Fibroblast of mammary gland (primary cell): ENCODE measurements around the gene LRRC4C.
"Not testable (repeated sequence)": the region's sequence is repeated elsewhere in the genome, so short reads cannot be mapped to it uniquely, and the experiment has no call there.

Source experiments
- DNase-seq: peaks from one replicate; pipeline ENCODE4 v3.0.0-alpha.2; 2010; ENCODE audit warnings: low read depth
- H3K4me3 ChIP-seq: 2 replicates; pipeline ENCODE4 v1.5.1; 2011; ENCODE audit warnings: low read depth, mild to moderate bottlenecking, low read length, moderate library complexity; ENCODE audit not compliant: control insufficient read depth
- CTCF ChIP-seq: conservative IDR thresholded peaks from 2 replicates; pipeline ENCODE4 v1.5.1; 2011; ENCODE audit warnings: low read depth, low read length, inconsistent platforms; ENCODE audit not compliant: control insufficient read depth, insufficient read depth

Gene LRRC4C

DNA sequence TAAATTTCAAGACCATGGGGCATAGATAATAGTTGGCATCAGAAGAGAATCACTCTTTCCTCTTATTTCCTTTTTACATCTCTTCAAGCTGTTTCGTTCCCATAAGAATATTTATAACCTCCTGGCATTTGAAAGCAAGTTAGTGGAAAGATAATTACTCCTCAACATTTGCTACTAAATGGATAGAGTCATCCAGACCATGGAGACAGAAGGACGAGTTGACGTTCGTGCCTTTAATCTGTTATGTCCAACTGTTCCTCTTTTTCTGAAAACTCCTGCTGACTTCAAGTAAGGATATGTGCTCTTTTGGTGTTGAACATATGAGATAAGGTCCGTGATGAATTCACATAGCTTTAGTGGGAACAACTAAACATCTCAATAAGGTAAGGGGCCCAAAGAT lies 414.2 kb downstream of the LRRC4C start:
- H3K4me3 ChIP-seq, result no peak overlapping the region
- no peak for DNase-seq
- no peak for TF ChIP-seq CTCF

DNA sequence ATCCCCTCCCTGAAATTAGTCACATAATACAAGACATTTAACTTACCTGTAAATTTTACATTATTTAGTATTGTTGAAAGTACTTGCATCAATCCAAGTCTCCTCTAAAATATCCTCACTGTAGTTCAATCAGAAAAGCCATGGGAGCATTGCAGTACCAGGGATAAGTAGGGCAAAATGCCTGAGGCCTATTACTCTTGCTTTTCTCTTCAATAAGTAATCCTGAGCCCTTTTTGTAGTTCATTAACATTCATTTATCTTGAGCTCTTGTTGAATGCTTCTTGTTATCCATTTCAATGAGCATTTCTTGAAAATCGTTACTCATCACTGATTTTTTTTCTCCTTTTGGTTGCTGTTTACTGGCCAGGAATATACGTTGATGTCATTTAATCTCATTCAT lies 414.7 kb downstream of the LRRC4C start:
- no peak for TF ChIP-seq CTCF
- DNase-seq, result no peak

GRCh38 chr11:41042688-41043087 lies 416.8 kb downstream of the LRRC4C start:
- DNase-seq, result no peak
- TF ChIP-seq CTCF, result no peak
- H3K4me3 ChIP-seq, result no peak overlapping the region

More for the DNA sequence above, 414.7 kb downstream of the LRRC4C start:
- no peak overlapping the region for H3K4me3 ChIP-seq

DNA sequence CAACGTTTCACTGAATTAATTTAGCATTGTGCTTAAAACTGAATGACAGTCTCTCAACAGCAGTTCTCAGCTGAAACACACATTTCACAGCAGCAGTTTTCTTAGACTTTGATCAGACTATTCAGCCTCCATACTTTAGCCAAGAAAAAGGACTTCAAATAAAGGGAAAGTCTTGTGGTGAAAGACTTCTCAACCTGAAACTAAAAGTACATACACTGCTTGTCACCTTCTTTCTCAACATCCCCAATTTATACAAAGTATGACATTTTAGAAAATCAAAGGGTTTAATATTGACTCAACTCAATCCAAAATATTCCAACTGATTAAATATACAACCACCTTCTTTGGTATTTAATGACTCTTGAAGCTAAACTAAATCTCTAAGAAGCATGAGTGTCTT lies 419.0 kb downstream of the LRRC4C start:
- H3K4me3 ChIP-seq, result no peak overlapping the region
- no peak for TF ChIP-seq CTCF
- DNase-seq, result no peak

- no peak for TF ChIP-seq CTCF
- no peak for DNase-seq
- H3K4me3 ChIP-seq, result no peak overlapping the region
Measured at GRCh38 chr11:41039592-41039991, 419.9 kb downstream of the LRRC4C start.

DNA sequence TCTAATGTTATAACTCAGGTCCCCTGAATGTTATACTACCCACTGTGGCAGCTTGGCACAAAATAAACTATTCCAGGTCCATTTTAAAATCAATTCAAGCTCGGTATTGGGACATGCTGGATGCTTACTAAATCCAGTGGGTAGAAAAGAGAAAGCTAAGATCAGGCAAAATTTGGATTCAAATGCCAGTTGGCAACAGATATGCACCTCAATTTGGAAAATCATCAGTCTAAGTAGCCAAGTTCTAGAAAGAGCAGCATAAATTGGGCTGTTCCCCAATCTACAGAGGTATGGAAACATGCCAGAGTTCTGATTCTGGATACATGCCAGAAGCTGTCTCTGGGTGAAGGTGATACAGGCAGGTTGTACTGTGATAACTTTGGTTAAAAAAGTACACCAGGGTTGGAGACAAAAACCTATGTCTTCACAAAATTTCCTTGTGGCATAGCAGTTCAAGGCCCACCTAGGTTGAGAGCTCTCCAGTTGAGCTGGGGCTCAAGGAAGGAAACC lies 427.8 kb downstream of the LRRC4C start:
- TF ChIP-seq CTCF, result no peak
- DNase-seq, result no peak
- H3K4me3 ChIP-seq, result no peak overlapping the region

DNA sequence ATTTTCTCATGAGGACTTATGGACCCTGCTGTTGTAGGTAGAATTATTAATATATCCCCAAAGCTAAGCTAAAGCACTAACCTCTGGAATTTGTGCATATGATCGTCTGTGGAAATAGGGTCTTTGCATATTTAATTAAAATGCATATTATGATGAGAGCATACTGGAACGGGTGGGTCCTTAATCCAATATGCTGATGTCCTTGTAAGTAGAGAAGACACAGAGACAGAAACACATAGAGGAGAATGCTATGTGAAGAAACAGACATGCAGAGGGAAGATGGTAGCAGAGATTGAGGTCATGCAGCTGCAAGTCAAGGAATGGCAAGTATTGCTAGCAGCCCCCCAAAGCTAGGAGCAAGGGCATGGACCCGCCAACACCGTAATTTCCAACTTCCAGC lies 439.2 kb downstream of the LRRC4C start:
- no peak for TF ChIP-seq CTCF
- no peak overlapping the region for H3K4me3 ChIP-seq
- DNase-seq, result no peak

DNA sequence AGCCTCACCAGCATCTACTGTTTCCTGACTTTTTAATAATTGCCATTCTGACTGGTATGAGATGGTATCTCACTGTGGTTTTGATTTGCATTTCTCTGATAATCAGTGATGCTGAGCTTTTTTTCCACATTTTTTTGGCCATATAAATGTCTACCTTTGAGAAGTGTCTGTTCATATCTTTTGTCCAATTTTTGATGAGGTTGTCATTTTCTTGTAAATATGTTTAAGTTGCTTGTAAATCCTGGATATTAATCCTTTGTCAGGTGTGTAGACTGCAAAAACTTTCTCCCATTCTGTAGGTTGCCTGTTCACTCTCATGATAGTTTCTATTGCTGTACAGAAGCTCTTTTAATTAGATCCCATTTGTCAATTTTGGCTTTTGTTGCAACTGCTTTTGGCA lies 439.8 kb downstream of the LRRC4C start:
- H3K4me3 ChIP-seq, DNase-seq: not testable (repeated sequence)
